AG08396 (cell line): ENCODE measurements around the gene LIPG.

ENCODE experiments used
- DNase-seq: peaks from one replicate; pipeline ENCODE4 v3.0.0; 2012; ENCODE audit warnings: low spot score, mixed read lengths

LIPG gene

DNA sequence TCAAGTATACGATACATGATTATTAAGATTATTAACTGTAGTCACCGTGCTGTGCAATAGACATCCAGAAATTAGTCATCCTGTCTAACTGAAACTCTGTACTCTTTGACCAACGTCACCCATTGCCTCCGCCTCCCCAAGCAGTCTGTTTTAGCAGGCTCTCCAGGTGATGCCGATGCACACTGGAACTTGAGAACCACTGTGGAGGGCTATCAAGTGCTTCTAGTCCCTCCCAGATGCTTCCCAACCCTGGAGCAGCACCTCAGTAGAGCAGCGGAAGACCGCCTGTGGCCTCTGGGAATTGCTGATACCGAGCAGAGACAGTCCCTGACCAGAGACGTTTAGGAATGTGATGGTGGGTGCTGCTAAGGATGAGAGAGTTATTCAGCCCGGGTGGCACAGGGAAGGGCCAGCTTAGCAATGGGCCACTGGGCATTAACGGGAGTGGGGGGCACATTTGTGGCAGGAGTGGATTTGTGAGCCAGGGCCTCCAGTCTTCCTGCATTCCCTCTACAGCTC is 50.7 kb downstream of the LIPG start:
- DNase-seq = no peak

DNA sequence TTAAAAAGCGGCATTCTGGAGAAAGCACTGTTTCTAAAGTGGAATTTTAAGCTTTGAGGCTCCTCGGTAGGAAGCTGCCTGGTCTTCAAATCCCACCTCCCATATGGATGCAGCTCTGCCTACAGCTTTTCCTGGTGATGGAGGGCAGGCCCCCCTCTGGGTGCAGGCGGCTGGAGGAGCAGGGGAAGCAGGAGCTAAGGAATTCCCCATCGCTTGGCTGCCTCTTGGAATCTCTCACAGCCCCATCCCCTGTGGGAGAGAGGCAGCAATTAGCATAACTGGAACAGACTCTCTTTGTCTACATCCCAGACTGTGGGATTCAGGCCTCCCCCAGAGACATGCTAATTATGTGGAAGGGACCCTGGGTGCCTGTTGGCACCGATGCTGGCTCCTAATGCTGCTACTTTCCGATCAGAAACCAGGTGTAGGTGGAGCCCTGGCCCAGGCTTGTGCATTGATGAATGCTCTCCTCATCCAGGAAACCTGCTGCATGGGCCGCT is 51.3 kb downstream of the LIPG start:
- DNase-seq = no peak

DNA sequence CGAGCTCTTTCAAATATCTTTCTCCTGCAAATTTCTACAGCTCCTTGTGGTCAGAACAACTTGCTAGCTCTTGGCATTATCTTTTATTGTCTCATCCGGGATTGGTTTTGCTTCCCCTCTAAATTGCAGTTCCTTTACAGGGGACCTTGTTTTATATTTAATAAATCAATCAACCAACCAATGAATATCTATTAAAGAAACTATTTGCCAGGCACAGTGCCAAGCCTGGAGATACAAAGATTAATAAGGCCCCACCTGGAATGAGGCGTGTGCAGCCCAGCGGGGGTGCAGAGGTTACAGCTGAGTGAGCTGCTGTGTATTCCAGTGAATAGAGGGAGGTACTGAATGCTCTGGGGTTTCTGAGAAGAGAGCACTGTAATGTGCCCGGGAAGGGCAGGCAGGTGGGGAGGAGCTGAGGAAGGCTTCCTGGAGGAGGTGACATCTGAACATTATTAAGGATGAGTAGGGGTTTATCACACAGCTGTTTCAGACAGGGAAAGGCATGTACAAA is 51.8 kb downstream of the LIPG start:
- no peak for DNase-seq

DNA sequence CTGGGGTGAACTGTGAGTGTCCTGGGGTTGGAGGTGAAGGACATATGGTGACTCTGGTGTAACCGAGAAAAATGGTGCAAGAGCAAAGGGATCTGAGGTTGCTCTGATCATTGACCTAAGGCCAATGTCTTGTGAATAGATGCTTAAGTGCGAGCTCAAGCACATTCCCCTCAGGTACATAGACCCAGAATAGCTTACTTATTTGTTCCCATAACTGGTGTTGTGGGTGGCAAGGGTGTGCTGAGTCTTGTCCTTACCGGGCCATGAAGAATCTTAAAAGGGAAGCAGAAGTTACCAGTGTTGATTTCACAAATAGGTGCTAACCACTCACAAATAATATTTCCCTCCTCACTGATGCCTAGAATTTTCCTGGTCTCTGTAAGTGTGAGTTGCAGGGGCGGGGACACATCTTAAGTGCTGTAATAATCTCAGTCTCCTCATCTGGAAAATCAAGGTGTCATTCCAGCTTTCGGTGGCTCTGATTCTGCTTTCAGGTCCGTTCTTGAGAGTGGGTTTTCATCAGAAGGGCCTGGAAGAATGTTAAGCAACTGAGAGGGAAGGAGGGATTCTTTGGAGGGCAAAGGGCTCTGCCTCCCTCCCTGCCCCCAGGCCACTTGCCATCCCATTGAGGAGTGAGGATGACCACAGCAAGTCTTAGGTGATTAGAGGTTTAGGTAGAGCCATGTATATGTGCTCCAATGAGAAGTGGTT is 54.9 kb downstream of the LIPG start:
- DNase-seq = no peak

DNA sequence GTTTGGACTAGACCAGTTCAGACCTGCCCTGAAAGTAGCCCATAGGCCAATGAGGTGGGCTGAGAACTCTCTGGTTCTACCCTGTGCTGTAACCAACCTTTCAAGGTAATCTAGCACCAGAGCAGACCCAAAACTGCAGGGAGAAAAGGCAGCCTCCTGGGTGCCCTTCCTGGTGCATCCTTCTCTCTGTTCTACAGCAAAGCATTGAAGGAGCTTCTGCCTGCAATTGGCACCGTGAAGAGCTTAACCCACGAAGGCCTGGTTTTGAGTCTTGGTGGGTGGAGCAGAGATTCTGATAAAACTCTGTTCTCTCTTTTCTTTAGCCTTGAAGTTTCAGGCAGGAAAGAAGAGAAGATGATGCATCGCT is 55.5 kb downstream of the LIPG start:
- DNase-seq = no peak

DNA sequence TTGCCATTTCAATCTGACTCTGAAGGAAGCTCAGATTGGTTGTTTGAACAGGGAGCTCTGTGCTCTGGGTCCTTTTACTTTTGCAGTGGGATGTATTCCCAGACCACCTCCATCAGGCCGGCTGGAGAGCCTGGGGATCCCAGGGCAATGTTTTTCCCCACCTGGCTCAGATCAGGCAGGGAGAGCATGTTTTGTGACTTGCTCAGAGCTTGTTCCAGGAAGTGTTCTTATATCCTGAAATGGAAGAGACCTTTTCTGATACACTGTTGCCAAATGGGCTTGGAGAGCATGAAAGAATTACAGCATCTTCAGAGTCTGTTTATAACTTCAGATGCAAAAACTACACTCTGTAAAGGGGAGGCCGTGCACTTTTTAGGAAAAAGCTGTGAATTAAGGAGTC is 56.0 kb downstream of the LIPG start:
- DNase-seq = no peak

DNA sequence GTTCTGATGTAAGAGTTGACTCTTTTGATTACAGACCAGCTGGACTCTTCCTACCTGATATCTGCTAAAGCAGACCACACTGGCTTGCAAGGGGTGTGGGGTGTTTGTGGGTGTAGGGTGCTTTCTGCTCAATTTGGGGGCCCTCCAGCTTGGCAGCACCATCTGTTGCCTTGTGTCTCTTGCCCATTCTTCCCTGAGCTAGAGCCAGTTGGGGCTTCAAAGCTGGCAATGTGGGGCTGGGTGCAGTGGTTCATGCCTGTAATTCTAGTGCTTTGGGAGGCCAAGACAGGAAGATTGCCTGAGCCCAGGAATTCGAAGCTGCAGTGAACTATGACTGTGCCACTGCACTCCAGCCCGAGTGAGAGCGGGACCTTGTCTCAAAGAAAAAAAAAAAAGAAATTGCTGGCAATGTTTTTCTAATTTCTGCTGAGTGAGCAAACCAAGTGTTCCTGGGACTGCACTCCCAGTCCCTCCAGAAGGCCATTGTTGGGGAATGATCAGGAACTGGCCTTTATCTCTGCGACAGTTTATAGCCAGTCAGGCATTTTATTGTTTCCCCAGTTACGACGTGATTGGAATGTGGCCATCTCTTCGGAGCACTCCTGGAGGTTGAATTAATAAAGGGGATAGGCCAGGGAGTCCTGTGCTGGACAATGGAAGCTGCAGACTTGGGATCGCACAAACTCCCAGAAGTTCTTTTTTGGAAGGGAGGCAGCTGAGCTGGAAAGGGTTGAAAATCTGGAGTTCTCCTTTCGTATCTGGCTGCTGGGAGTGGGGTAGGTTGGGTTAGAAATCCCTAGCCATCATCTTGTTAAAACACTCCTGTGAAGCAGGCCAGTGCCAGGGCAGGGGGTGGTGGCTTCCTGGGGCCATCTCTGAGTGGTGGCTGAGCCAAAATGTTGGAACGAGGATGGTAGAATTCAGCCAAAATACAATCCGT is 57.2 kb downstream of the LIPG start:
- DNase-seq = no peak

DNA sequence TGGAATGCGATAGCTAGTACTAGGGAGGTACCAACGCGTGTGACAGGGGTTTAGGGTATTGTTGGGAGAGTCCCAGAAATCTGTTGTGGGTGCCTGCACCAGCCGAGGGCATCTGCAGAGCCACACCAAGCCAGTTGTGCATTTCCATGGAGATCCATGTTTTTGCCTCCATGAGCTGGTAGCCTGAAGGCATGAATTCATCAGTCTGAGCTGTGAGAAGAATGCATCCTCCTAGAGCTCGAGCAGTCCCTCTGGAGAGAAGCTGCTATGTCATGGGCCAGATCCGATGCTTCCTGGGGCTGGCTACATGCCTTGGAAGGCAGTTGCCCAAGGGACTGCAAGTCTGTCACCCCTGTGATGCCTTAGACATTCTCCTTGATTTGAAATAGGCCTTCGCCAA is 57.9 kb downstream of the LIPG start:
- no peak for DNase-seq

DNA sequence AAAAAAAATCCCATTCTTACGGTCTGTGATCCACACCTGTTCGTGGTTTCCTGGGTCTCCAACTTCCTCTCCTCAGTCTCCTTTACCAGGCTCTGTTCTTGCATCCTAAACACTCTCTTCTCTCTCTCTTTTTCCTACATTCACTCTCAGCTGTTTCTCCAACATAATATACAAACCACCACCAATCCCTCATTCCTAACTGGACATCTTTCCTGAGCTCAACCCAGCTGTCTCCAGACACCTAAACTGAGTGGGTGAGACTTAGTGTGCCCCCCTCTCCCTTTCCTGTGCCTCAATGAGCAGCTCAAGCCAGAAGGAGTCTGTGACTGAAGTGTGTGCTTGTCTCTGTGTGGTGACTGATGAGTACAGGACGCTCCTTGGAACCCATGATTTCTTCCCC is 59.4 kb downstream of the LIPG start:
- DNase-seq = no peak

DNA sequence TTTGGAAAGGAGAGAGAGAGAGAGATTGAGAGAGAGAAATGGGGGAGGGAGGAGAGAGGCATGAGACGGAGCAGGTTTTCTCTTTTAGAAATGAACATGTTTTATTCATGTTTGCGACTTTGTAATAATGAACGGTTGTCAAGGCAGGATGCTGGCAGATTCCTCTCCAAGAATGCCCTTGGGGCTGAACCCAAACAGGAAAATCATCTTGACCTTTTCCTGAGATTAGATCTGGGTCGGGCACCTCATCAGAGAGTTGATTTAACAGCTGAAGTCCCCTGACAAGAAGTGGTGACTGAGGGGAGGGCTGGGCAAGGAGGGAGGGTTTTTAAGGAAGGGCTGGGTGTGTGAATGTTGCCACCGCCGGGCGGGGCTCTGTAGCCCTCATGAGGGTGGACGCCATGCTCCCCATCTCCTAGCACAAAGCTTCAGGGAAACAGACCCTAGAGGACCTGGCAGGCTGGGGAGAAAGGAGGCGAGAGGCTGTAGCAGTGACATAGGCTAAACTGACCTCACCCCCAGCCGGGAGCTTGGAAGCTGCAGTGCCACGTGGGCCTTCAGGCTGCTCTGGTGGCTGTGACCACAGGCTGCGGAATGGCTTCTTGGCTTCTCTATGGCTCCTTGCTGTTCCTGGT is 60.0 kb downstream of the LIPG start:
- DNase-seq = no peak

DNA sequence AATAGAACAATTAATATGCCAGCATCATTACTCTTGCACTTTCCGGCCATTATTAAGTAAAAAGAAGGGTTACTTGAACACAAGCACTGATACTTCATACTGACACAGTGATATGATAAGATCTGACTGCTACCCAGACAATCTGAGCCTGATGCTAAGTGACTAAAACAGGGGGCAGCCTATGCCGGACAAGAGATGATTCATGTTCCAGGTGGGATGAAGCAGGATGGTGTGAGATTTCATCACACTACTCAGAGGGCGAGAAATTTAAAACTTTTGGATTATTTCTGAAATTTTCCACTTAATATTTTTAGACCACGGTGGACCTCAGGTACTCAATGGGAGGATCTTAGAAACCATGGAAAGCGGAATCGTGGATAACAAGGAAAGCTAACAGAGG is 61.7 kb downstream of the LIPG start:
- DNase-seq = no peak

DNA sequence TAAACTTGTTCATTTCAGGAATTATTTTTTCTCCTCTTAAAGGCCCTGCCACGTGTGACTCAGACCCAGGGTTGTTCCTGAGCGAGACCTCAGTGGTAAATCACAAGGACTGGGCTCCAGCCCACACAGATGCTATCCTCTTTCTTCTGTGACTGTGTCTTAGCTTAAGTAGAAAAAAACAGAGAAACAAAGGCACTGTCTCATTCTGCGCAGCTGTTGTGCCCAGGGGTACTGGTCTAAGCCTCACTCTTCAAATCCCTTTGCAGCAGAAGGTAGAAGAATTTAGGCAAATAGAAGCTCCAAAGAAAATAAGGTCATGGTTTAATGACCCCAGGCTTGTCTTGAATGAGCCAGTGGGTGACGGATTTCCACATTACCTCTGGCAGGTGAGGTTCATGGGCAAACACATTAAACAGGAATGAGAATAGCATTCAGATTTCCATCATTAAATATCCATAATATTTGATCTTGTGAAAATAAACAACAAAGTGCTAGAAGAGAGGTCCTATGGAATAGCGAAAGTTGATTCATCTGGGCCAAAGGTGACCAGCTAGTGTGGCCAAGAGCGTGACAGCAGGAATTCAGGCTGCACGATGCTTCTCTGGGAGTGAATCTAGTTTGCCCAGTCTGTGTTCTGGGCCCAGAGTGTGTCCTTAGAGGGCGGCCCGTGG is 63.3 kb downstream of the LIPG start:
- no peak for DNase-seq

DNA sequence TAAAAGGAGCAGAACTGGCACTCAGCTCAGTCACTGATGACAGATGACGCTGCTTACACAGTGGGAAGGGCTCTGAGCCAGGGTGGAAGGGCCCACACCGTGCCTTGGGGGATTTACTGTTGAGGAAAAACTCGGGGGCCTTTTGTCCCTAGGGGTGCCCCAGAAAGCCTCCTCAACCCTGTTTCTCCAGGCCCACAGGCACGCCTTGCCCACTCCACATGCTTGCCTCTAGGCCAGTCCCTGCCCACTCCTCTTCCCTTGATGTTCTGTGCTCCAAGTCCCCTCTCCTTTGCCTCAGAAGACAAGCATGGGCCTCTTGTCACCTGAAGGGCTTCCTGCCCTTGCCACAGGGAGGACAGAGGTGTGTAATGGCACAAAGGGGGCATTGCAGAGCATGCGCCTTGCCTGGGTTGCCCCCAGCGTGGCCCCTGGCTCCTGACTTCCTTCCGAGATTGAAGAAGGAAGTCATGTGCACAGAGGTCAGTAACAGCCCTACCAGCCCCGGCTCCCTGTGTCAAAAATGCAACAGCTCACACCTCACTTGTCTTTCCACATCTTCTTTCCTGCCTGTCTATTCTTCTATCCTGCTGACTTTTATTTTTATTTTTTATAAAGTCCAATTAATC is 65.1 kb downstream of the LIPG start:
- no peak for DNase-seq

DNA sequence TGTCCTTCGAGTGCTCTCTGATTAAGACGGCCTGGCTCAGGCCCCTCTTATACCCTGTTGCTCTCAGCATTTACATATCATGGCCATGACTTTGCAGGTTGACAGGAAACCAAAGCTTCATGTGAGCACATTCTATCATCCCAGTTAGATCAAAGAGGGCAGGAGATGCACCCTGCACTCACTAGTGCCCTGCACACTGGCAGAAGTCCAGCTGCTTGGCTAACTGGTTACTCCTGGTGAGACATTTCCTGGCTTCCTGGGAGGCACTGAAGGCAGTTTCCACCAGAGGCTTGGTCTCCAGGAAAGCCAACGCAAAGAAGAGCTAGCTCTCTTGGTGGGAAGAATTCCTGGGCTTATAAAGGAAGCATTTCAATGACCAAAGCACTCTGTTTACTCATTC is 66.3 kb downstream of the LIPG start:
- no peak for DNase-seq

DNA sequence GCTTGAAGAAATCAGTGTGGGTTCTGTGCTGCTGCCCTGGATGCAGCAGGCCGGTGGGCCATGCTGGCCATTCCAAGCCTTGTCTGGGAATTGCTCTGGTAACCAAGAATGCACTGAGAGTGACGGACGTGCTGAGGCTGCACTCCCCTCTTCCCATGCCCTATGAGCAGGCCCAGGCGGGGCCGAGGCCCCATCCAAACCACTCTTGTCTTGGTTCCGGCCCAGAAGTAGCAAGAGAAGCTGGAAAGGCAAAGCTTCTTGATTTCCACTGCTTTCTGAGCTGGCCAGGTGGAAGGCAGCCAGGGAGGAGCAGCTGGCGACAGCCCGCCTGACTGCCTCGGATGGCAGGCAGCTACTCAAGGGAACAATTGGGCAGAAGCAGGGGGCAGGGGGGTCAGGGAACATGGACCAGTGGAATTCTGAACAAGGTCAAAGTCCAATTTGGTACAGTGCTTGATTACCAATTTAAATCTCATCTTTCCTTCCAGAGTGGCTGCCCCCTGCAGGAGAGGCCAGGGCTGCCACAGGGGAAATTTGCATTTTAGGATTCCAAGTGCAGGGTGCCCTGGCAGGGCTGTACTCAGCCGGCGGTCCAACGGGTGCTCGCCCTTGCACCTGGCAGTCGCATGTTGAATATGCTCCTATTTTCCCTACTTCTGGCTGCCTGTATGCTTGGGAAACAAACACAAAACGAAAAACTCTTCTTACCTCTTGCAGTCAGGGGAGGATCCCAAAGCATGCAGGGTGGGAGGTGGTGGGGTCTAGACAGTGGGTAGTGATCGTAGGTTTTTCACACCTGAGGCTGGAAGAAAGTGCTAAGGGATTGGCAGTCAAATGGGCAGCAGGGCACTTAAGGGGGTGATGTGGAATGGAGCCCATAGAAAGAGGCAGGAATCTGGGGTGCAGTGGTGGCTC is 67.3 kb downstream of the LIPG start:
- DNase-seq = no peak

DNA sequence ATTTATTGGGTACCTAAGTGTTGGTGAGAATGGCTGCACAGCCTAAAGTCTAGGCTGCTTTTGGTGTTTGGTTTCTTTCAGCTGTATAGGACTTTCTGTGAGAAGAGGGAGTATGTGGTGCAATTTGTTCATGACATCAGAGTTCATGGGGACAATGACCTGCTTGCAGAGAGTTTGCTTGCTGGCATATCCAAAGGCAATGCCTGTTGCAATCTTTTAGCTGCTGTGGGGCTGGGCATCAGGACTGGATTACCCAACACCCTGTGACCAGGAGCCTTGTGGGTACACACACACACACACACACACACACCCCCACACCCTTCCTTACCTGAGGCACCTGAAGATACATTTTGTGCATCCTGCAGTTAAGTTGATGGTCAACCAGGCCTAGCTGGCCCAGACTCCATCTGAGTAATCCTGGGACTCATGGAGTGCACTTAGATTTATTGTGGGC is 68.4 kb downstream of the LIPG start:
- no peak for DNase-seq

DNA sequence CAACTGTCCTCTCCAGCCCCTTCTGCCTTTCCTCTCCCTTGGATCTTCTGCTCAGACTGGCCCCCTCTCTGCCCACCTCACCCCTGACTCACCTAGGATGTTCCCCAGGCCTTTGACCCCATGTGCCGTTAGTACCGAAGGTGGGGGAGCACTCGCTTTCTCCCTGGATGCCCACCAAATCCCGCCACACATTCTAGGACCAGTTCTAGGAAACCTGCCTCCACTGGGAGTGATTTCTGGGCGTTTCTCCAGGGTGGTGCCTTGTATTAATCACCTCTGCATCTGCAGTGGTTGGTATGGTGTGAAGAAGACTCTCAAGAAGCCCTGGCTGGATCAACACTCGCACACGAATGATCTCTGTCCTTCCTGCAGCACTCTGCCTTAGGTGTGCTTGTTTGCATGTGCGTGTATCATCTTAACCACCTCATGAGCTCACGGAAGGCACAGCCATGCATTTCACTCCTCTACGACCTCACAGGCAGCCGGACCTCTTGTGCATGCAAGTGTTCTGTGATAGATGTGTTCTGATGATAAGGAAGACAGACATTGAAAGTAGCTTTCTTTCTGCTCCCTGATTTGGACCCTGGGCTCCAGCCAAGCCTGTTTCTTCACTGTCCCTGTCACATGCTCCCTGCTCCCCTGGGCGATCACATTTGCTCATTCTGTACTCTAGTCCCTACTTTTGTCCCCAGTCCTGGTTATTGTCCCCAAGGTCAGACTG is 69.4 kb downstream of the LIPG start:
- DNase-seq = no peak

DNA sequence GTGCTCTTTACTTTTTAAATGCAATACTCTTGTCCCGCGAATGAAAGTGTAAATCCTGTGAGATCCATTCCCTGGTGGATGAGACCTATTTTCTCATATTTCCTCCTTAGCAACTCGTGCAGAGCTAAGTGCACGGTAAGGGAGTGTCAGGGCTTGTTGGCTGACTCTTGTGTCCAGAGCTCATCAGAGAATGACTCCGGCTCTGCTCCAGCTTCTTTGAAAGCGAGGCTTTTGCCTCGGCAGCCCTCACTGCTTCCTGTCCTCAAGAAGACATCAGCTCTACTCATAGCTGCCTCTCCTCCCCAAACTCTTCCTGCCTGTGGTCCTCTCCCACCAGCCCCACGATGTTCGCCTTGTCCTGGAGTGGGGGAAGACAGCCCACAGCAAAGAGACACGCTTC is 70.7 kb downstream of the LIPG start:
- DNase-seq = no peak

DNA sequence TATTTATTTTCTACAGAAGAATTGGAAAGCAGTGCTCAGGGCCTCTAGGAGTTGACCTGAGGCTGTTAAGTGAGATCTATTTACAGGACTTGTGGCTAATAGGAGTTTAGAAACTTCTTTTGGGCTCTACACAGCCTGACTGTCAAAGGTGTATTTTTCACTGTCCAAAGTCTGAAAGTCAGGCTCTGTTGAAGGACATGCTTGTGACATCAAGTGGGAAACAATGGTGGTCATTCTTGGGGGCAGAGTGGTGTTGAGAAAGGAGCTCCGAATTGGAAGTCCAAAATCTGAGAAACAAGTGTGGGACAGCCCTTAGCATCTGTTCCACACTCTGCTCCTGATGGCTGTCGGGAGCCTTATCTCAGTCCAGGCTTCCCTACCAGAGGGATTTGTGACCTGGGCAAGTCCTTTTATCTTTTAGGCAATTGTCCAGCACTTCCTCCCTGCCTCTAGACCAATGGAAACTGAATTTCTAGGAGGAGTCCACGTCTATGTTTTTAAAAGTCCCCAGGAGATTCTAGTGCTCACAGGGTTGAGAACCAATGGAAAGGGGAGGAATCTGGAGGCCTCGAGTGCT is 76.4 kb downstream of the LIPG start:
- DNase-seq = no peak
